Activated B cell treated with CpG ODN at 0.5 μM for 24 hours (primary cell): ENCODE results near the gene CDKL5. TPM values are rescaled to one million over a fixed set of nuclear protein-coding genes. Genes with fewer than 3 reads are reported as not detected.

ENCODE experiments used
- ATAC-seq: fragments of 200-7000 bp; cut with Tn5 transposase; one replicate; pipeline ENCODE4 v1.10.0; 2021; ENCODE audit warnings: low read depth, mild to moderate bottlenecking, moderate library complexity
- CTCF ChIA-PET: fragments of 350-600 bp; sonication (Branson Sonifier 250); formaldehyde crosslinking; loops from one replicate; lab custom pipeline; 2021; ENCODE audit warnings: antibody characterized with exemption; lab: Charles Lee
- POLR2A ChIA-PET: fragments of 350-600 bp; sonication (Branson Sonifier 250); formaldehyde crosslinking; loops from one replicate; lab custom pipeline; 2021; ENCODE audit warnings: antibody characterized with exemption; lab: Charles Lee
- DNase-seq: peaks from one replicate; pipeline ENCODE4 v3.0.0; 2022
- H3K27ac Mint-ChIP-seq: one replicate; pipeline ENCODE4 v1.8.0; 2020; ENCODE audit warnings: mixed read lengths
- H3K27me3 Mint-ChIP-seq: one replicate; pipeline ENCODE4 v1.8.0; 2021; ENCODE audit warnings: mixed read lengths
- H3K36me3 Mint-ChIP-seq: one replicate; pipeline ENCODE4 v1.8.0; 2021; ENCODE audit warnings: low read depth, mixed read lengths
- H3K4me1 Mint-ChIP-seq: one replicate; pipeline ENCODE4 v1.8.0; 2021; ENCODE audit warnings: mixed read lengths
- H3K4me3 Mint-ChIP-seq: one replicate; pipeline ENCODE4 v1.8.0; 2020; ENCODE audit warnings: mild to moderate bottlenecking, mixed read lengths
- H3K9me3 Mint-ChIP-seq: one replicate; pipeline ENCODE4 v1.8.0; 2020; ENCODE audit warnings: mixed read lengths
- CTCF ChIP-seq: fragments of 200-600 bp; IDR thresholded peaks from one replicate; pipeline ENCODE4 v1.8.0; 2022; ENCODE audit warnings: antibody characterized with exemption, mild to moderate bottlenecking
- intact Hi-C: fragments of 100-400 bp; cut with micrococcal nuclease; formaldehyde crosslinking; loops from one replicate; pipeline ENCODE4 v1.15.1; 2024
- total RNA-seq: library from RNA; stranded (reverse); gene quantifications from 2 replicates; pipeline ENCODE4 v1.2.3, GENCODE V29; 2022

Gene CDKL5
- total RNA-seq, 1 donor from 2014 or later: 3.8 TPM

GRCh38 chrX:18401848-18402213 is 23.6 kb upstream of the CDKL5 start:
- ATAC-seq (no peak), DNase-seq (no peak)
- Mint-ChIP-seq H3K36me3 (no peaks in the 10 kb centered on the region), H3K9me3 (no peaks in the 10 kb centered on the region), H3K27me3 (no peaks in the 10 kb centered on the region), H3K4me1 (no peaks in the 10 kb centered on the region), H3K27ac (no peak overlapping the region), H3K4me3 (no peak overlapping the region)
- no peak for TF ChIP-seq CTCF
- ChIA-PET POLR2A (no interaction called here), CTCF (no interaction called here)
- intact Hi-C loops: no loop called here

- intact Hi-C loops: no loop called here
- ChIA-PET CTCF (no interaction called here), POLR2A (no interaction called here)
- Mint-ChIP-seq H3K36me3 (no peaks in the 10 kb centered on the region), H3K4me1 (no peaks in the 10 kb centered on the region), H3K4me3 (no peak overlapping the region), H3K27me3 (no peaks in the 10 kb centered on the region), H3K9me3 (no peaks in the 10 kb centered on the region), H3K27ac (no peak overlapping the region)
- ATAC-seq: no peak
- no peak for TF ChIP-seq CTCF
- no peak for DNase-seq
Measured at GRCh38 chrX:18406531-18407266, 18.7 kb upstream of the CDKL5 start.

- Mint-ChIP-seq H3K27ac (no peak overlapping the region), H3K36me3 (no peaks in the 10 kb centered on the region), H3K27me3 (no peaks in the 10 kb centered on the region), H3K4me3 (no peak overlapping the region), H3K4me1 (no peaks in the 10 kb centered on the region), H3K9me3 (no peaks in the 10 kb centered on the region)
- no peak for ATAC-seq
- no peak for TF ChIP-seq CTCF
- ChIA-PET POLR2A (interaction anchor here (1.1 kb wide), 1 partner anchor 15 kb away, joined by 3 read pairs; the partner anchor contains the start of gene CDKL5), CTCF (no interaction called here)
- intact Hi-C loops: no loop called here
- no peak for DNase-seq
Measured at GRCh38 chrX:18410038-18410437, 15.4 kb upstream of the CDKL5 start.

GRCh38 chrX:18415386-18415785 is 10.0 kb upstream of the CDKL5 start:
- Mint-ChIP-seq H3K27me3 (no peaks in the 10 kb centered on the region), H3K9me3 (no peaks in the 10 kb centered on the region), H3K4me1 (no peaks in the 10 kb centered on the region), H3K27ac (no peak overlapping the region), H3K4me3 (no peak overlapping the region), H3K36me3 (no peaks in the 10 kb centered on the region)
- POLR2A ChIA-PET: no interaction called here
- TF ChIP-seq CTCF: no peak
- intact Hi-C loops: no loop called here
- ATAC-seq: no peak
- CTCF ChIA-PET: no interaction called here
- DNase-seq: no peak

GRCh38 chrX:18422325-18422724 is 3.1 kb upstream of the CDKL5 start:
- Mint-ChIP-seq H3K27ac (no peak overlapping the region), H3K27me3 (no peaks in the 10 kb centered on the region), H3K9me3 (no peaks in the 10 kb centered on the region), H3K4me3 (no peak overlapping the region), H3K36me3 (peaks cover 2% of the 10 kb centered on the region), H3K4me1 (peaks cover 16% of the 10 kb centered on the region)
- POLR2A ChIA-PET: no interaction called here
- intact Hi-C loops: no loop called here
- no peak for TF ChIP-seq CTCF
- DNase-seq (no peak), ATAC-seq (no peak)
- CTCF ChIA-PET: no interaction called here
